NCI-H2029 (cell line): Measurements from ENCODE around the gene G6PD.
A peak's percentile ranks its signal among the peaks of the same experiment; 100 is the strongest.

ENCODE experiments used
- DNase-seq: peaks from one replicate; lab custom pipeline; 2025; lab: John Stamatoyannopoulos, UW

Gene G6PD

DNA sequence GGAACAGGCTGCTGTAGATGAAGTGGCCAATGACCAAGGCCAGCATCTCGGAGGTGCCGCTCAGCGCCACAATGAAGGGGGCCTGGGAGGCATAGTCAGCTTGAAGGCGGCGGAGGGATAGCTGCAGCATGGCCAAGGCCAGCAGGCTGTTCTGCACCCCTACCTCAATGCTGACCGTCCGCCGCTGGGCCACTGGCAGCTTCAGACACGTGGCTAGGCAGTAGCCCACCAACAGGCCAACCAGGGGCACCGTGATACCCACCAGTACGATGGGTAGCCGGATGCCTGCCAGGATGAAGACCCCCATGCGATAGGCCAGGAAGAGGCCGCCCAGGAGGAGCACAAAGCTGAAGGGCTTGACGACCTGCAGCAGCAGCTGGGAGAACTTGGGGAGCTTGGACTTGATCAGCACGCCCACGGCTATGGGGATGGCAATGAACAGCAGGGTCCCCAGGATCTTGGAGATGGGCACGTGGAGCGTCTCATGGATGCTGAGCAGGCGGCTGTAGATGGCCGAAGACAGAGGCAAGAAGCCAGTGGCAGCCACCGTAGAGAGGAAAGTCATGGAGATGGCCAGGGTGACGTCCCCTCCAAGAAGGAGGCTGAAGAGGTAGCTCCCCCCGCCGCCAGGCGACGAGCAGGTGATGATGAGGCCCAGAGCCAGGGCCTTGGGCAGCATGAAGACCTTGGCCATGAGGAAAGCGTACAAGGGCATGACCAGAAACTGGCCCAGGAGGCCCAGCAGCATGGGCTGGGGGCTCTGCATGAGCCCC is 58.9 kb downstream of the G6PD start:
- no peak for DNase-seq

GRCh38 chrX:154486396-154487207 is 60.0 kb downstream of the G6PD start, which contains the start of gene UBL4A:
Gene UBL4A (minus strand): TSS chrX:154486615. CDS start chrX:154486584, 31 bp downstream.
- no peak for DNase-seq

DNA sequence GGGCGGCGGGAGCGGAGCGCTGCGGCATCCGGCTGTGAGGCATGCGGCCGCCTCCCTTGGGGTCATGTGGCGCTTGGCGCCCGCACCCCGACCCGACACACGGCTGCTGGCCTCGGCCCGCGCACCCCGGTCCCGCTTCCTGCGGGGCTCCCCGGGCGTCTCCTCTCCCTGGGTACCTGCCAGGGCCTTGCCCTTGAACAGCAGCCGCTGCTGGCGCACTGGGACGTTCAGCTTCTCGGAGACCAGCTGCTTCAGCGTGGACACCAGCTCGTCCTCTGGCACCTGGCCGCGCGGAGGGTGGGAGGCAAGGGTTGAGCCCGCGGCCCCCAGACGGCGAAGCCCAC is 60.6 kb downstream of the G6PD start:
- no peak for DNase-seq

GRCh38 chrX:154485150-154486051 is 61.2 kb downstream of the G6PD start:
- peak; percentile 70 for DNase-seq

DNA sequence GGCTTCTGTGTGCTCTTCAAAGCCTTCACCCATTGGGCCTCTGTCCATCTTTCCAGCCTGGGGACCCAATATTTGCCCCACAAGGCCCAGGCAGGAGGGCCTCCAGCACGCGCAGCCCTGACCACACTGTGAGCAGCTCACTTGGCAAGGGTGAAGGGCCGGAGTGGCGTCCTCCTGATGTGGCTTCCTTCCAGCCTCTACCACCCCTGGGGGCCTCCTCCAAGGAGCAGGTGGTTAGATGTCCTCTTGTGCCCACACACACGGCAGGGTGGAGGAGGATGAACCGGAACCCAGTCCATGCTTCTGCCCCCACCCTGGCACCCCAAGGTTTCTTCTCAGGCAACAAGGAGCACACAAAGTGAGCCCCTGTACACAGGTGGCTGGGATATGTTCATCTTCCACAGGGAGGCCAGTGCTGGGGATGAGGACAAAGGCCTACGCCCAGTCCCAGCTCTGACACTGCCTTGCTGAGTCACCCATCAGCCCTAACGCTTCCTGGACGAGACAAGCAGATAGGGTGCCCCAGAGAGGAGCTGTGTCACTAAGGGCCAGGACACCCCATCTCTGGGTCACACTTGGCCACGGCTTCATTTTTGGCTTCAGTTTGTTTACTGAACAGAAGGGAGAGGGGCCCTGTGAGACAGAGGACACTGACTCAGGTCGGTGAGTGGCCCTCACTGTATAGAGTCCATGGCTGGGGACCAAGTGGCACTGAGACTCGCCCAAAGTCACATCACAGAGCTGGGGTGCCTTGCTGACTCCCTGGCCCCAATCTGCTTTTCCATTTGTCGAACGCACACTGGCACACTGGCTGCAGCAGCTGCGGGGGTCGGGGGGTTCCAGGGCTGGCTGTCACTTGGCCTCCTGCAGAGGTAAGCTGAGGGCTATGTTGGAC is 62.1 kb downstream of the G6PD start:
- DNase-seq: no peak

GRCh38 chrX:154483325-154483724 is 63.3 kb downstream of the G6PD start:
- DNase-seq: no peak

- DNase-seq: no peak
Observed at GRCh38 chrX:154482786-154483185, 63.9 kb downstream of the G6PD start.

GRCh38 chrX:154481911-154482601 is 64.6 kb downstream of the G6PD start:
- no peak for DNase-seq
